ENCODE data around the gene POLR1A.

DNA sequence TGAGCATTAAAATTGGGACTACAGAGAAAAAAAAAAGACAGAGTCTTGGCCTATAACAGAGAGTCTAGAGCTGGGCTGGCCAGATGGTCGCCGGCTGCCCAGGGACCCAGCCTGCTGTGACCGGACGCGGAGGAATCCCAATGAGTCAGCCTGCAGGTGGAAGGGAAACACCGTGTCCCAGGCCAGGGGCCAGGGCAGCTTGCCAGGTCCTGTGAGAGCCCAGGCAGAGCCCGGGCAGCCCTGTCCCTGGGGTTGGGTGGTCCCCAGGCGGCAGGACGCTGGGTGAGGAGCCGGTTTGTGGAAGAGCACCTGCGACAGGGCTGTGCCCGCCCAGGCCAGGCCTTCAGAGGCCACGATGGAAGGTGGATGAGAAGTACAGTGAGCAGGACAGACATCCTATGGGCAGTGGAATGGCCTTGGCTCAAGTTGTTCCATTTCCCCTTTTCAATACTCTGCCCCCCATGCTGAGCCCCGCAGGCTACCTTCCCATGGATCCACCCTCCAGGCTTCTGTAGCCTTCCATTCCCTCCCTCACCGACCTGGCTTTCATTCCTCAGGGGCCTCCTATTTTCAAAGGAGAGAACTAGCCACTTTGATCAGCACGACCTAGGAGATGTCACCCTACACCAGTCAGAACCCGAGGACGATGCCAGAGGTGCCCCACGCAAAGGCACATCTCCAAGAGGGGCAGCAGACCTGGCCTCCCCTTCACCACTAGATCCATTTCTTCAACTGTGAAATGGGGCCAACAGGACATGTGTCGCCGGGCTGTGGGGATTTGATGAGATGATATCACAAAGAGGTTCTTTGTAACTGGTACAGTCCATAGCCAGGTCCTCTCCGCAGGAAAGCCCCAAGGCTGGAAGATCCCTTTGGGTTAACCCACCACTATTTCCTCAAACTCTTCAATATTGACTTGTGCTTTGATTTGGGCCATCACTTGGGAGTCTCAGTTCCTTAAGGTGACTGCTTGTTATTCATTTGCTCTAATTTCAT is 87.5 kb downstream of the POLR1A start:
- TF ChIP-seq, protein P1, sequence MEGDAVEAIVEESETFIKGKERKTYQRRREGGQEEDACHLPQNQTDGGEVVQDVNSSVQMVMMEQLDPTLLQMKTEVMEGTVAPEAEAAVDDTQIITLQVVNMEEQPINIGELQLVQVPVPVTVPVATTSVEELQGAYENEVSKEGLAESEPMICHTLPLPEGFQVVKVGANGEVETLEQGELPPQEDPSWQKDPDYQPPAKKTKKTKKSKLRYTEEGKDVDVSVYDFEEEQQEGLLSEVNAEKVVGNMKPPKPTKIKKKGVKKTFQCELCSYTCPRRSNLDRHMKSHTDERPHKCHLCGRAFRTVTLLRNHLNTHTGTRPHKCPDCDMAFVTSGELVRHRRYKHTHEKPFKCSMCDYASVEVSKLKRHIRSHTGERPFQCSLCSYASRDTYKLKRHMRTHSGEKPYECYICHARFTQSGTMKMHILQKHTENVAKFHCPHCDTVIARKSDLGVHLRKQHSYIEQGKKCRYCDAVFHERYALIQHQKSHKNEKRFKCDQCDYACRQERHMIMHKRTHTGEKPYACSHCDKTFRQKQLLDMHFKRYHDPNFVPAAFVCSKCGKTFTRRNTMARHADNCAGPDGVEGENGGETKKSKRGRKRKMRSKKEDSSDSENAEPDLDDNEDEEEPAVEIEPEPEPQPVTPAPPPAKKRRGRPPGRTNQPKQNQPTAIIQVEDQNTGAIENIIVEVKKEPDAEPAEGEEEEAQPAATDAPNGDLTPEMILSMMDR (IDR thresholded peaks at IDR 0.05), result no peak
- no peak for TF ChIP-seq ZFX (IDR thresholded peaks at IDR 0.05; ENCODE audit: borderline replicate concordance)

Measured in 22Rv1 (cell line).